ENCODE data around the gene ZSCAN26.

DNA sequence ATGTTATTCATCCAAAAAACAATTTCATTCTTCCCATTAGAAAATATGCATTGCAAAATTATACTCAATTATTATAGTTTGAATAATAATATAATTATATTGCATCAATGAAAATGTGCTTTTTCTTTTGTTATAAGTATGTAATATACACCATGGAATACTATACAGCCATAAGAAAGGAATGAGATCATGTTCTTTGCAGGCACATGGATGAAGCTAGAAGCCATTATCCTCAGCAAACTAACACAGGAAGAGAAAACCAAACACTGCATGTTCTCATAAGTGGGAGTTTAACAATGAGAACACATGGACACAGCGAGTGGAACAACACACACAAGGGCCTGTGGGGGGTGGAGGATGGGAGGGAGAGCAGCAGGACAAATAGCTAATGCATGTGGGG lies 9.9 kb upstream of the ZSCAN26 start:
- TF ChIP-seq EZH2 (IDR thresholded peaks at IDR 0.05; ENCODE audit: borderline replicate concordance, insufficient read depth, low read depth, low read length, poor library complexity, severe bottlenecking), result no peak
- TF ChIP-seq, protein P1, sequence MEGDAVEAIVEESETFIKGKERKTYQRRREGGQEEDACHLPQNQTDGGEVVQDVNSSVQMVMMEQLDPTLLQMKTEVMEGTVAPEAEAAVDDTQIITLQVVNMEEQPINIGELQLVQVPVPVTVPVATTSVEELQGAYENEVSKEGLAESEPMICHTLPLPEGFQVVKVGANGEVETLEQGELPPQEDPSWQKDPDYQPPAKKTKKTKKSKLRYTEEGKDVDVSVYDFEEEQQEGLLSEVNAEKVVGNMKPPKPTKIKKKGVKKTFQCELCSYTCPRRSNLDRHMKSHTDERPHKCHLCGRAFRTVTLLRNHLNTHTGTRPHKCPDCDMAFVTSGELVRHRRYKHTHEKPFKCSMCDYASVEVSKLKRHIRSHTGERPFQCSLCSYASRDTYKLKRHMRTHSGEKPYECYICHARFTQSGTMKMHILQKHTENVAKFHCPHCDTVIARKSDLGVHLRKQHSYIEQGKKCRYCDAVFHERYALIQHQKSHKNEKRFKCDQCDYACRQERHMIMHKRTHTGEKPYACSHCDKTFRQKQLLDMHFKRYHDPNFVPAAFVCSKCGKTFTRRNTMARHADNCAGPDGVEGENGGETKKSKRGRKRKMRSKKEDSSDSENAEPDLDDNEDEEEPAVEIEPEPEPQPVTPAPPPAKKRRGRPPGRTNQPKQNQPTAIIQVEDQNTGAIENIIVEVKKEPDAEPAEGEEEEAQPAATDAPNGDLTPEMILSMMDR (IDR thresholded peaks at IDR 0.05), result no peak

All from B cell (primary cell).